Measurements from ENCODE around the gene FBXL20. TPM values are rescaled to one million over a fixed set of nuclear protein-coding genes. Genes with fewer than 3 reads are reported as not detected.
"Not testable (repeated sequence)": the region's sequence is repeated elsewhere in the genome, so short reads cannot be mapped to it uniquely, and the experiment has no call there.

The FBXL20 gene
- total and polyA plus RNA-seq, 10 of the 15 experiments (the other 5 are each of a cell fraction or from before 2014, with no cell fraction given), result 1.2 to 8.3 (median 4.4) TPM

GRCh38 chr17:39443326-39443725 is 41.9 kb upstream of the FBXL20 start:
- no peak for TF ChIP-seq BCL11A (IDR thresholded peaks at IDR 0.05; ENCODE audit: low read depth, low read length)
- RAD21 ChIA-PET (ENCODE audit: unreplicated experiment), result no interaction called here
- Histone ChIP-seq H2AFZ (ENCODE audit: control insufficient read depth, low read depth, low read length) (no peak overlapping the region), H3K4me3 (no peak overlapping the region), H3K4me1 (ENCODE audit: control insufficient read depth, insufficient read depth, low read length) (no peaks in the 10 kb centered on the region), H3K36me3 (ENCODE audit: control insufficient read depth in 2 of 2, insufficient read depth in 2 of 2, low read length in 1 of 2) (peaks cover 2 to 25% of the 10 kb centered on the region in 2 experiments), H3K9me3 (replicated peaks; ENCODE audit: control insufficient read depth, insufficient read depth, low read length) (no peaks in the 10 kb centered on the region), H3K79me2 (ENCODE audit: control insufficient read depth, insufficient read depth, low read length) (peaks cover 11% of the 10 kb centered on the region), H3K9ac (ENCODE audit: control insufficient read depth, insufficient read depth, low read length) (no peak overlapping the region), H3K27ac (ENCODE audit: control insufficient read depth, insufficient read depth) (no peak overlapping the region), H4K20me1 (ENCODE audit: control insufficient read depth, insufficient read depth) (no peaks in the 10 kb centered on the region), H3K4me2 (ENCODE audit: control insufficient read depth, insufficient read depth) (no peak overlapping the region), H3K27me3 (replicated peaks in 1 of 2; ENCODE audit: control insufficient read depth in 2 of 2, insufficient read depth in 2 of 2, low read length in 1 of 2) (no peaks in the 10 kb centered on the region)
- POLR2A ChIA-PET, result no interaction called here
- BruUV-seq (replicated peaks), result no TSS peak
- intact Hi-C loops (cut with micrococcal nuclease; ENCODE audit: unreplicated experiment), result no loop called here
- FAIRE-seq (no peak), DNase-seq (ENCODE audit: low read depth, low spot score) (no peak), ATAC-seq (no peak)
- in situ Hi-C loops (cut with MboI), result loop anchor here (25.0 kb wide), 1 partner anchor 1831 kb away; the partner anchor contains the start of gene SYNRG
- CTCF ChIA-PET, result no interaction called here
- SMC1A ChIA-PET (ENCODE audit: uncharacterized antibody, unreplicated experiment), result no interaction called here

GRCh38 chr17:39439868-39440267 is 38.4 kb upstream of the FBXL20 start:
- DNase-seq (ENCODE audit: low read depth, low spot score); intact Hi-C loops (cut with micrococcal nuclease; ENCODE audit: unreplicated experiment); RAD21 ChIA-PET (ENCODE audit: unreplicated experiment); BruUV-seq (replicated peaks); H4K20me1 ChIP-seq (ENCODE audit: control insufficient read depth, insufficient read depth); H3K79me2 ChIP-seq (ENCODE audit: control insufficient read depth, insufficient read depth, low read length); POLR2A ChIA-PET; H3K4me2 ChIP-seq (ENCODE audit: control insufficient read depth, insufficient read depth); H3K27ac ChIP-seq (ENCODE audit: control insufficient read depth, insufficient read depth); ATAC-seq; H3K27me3 ChIP-seq (replicated peaks in 1 of 2; ENCODE audit: control insufficient read depth in 2 of 2, insufficient read depth in 2 of 2, low read length in 1 of 2); H3K4me1 ChIP-seq (ENCODE audit: control insufficient read depth, insufficient read depth, low read length); H2AFZ ChIP-seq (ENCODE audit: control insufficient read depth, low read depth, low read length); H3K9ac ChIP-seq (ENCODE audit: control insufficient read depth, insufficient read depth, low read length); CTCF ChIA-PET; H3K4me3 ChIP-seq; H3K9me3 ChIP-seq (replicated peaks; ENCODE audit: control insufficient read depth, insufficient read depth, low read length); FAIRE-seq: not testable (repeated sequence)
- peaks cover 2 to 23% of the 10 kb centered on the region in 2 experiments for H3K36me3 ChIP-seq (ENCODE audit: control insufficient read depth in 2 of 2, insufficient read depth in 2 of 2, low read length in 1 of 2)
- no CpG with 5 or more reads among the region's 2 CpGs for whole genome bisulfite sequencing (ENCODE audit: insufficient coverage, insufficient replicate concordance, low lambda C conversion rate, missing lambda C conversion rate)
- SMC1A ChIA-PET (ENCODE audit: uncharacterized antibody, unreplicated experiment), result interaction anchor here (1.1 kb wide), 1 partner anchor 11 kb away, joined by 3 read pairs; the partner anchor contains the start of gene MED1
- in situ Hi-C loops (cut with MboI), result loop anchor here (25.0 kb wide), 1 partner anchor 1828 kb away; the partner anchor contains the start of gene SYNRG

Measured in GM12878 (cell line).